HepG2 (cell line): Measurements from ENCODE around the gene GPR152. TPM values are rescaled to one million over a fixed set of nuclear protein-coding genes. Genes with fewer than 3 reads are reported as not detected.

ENCODE experiments used
- JUNB ChIP-seq: sonication (generic); formaldehyde crosslinking; IDR thresholded peaks from 2 replicates; pipeline ENCODE4 v1.8.0; 2022; ENCODE audit warnings: missing genetic modification reagents, mild to moderate bottlenecking, borderline replicate concordance
- SRY ChIP-seq: sonication (generic); formaldehyde crosslinking; IDR thresholded peaks from 2 replicates; pipeline ENCODE4 v1.8.0; 2022; ENCODE audit warnings: mild to moderate bottlenecking, missing genetic modification reagents
- ZNF207 ChIP-seq: fragments of 450-650 bp; IDR thresholded peaks from 2 replicates; pipeline ENCODE4 v1.6.1; 2016; ENCODE audit warnings: antibody characterized with exemption, borderline replicate concordance
- ZNF263 ChIP-seq: sonication (generic); formaldehyde crosslinking; IDR thresholded peaks from 2 replicates; pipeline ENCODE4 v1.4.0; 2020; ENCODE audit warnings: missing genetic modification reagents
- ZNF768 ChIP-seq: sonication (generic); formaldehyde crosslinking; IDR thresholded peaks from 2 replicates; pipeline ENCODE4 v1.4.0; 2020; ENCODE audit warnings: missing genetic modification reagents
- polyA plus RNA-seq, 8 experiments: library from polyadenylated mRNA; depleted of rRNA in 3 of 8; stranded (reverse) in 7 of 8; unstranded in 1 of 8; fragments of >200 nt; fragmentation: Illumina TruSeq in 4 of 8; extraction: Trizol in 4 of 8; gene quantifications; 2 replicates each; pipeline versions ENCODE4 v1.2.1 to v1.2.3, GENCODE V29; 2011 to 2016; ENCODE audit warnings: low read depth in 4 of 8, missing spikeins in 1 of 8, mixed read lengths in 1 of 8; ENCODE audit not compliant: insufficient read depth in 1 of 8
- total RNA-seq, 5 experiments: library from RNA; depleted of rRNA; stranded (reverse); fragments of >200 nt; fragmentation: Illumina TruSeq; extraction: Trizol; gene quantifications; 2 replicates each; pipeline ENCODE4 v1.2.3, GENCODE V29; 2016; ENCODE audit warnings: low read depth in 1 of 5
- TF ChIP-seq, protein P1 (sequence below): sonication (generic); formaldehyde crosslinking; IDR thresholded peaks from 2 replicates; pipeline ENCODE4 v1.5.1; 2020; ENCODE audit warnings: mild to moderate bottlenecking, missing genetic modification reagents, moderate library complexity
- TF ChIP-seq, protein P2 (sequence below): sonication (generic); formaldehyde crosslinking; IDR thresholded peaks from 2 replicates; pipeline ENCODE4 v1.5.0; 2020; ENCODE audit warnings: missing genetic modification reagents
- TF ChIP-seq, protein P3 (sequence below): fragments of 450-650 bp; IDR thresholded peaks from 2 replicates; pipeline ENCODE4 v1.6.1; 2017

GPR152 gene
- total and polyA plus RNA-seq, 2 of the 13 experiments (the other 11 are each of a cell fraction or from before 2014, with no cell fraction given) = not detected

DNA sequence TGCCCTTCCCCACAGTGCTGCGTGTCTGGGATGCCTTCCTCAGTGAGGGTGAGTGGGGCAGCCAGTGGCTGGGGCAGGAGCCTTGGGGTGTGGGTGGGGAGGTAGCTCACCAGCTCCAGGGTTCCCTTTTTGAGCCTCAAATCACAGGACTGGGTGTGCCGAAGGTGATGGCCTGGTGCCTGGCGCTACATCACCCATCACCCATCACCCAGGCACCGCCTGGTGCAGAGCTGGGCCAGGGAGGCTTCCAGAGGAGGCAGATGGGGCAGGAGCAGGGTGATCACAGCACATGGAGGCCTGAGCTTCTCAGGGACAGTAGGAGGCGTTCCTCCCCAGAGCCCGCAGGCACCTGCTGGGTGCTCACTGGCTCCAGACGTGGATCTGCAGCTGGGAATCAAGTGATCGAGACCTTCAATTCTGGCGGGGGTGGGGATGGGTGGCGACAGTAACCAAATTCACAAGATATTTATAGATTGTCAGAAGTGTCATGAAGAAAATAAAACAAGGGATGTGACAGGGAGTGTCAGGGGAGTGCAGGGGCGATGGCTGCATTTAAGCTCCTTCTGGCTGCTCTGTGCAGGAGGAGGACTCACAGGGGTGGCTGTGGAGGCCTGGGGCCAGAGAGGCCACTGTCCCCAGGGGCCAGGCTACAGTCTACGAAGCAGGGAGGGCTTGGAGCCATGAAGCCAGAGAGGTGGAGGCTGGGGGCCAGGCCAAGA is 45.4 kb downstream of the GPR152 start (continued):
- TF ChIP-seq, protein P1, sequence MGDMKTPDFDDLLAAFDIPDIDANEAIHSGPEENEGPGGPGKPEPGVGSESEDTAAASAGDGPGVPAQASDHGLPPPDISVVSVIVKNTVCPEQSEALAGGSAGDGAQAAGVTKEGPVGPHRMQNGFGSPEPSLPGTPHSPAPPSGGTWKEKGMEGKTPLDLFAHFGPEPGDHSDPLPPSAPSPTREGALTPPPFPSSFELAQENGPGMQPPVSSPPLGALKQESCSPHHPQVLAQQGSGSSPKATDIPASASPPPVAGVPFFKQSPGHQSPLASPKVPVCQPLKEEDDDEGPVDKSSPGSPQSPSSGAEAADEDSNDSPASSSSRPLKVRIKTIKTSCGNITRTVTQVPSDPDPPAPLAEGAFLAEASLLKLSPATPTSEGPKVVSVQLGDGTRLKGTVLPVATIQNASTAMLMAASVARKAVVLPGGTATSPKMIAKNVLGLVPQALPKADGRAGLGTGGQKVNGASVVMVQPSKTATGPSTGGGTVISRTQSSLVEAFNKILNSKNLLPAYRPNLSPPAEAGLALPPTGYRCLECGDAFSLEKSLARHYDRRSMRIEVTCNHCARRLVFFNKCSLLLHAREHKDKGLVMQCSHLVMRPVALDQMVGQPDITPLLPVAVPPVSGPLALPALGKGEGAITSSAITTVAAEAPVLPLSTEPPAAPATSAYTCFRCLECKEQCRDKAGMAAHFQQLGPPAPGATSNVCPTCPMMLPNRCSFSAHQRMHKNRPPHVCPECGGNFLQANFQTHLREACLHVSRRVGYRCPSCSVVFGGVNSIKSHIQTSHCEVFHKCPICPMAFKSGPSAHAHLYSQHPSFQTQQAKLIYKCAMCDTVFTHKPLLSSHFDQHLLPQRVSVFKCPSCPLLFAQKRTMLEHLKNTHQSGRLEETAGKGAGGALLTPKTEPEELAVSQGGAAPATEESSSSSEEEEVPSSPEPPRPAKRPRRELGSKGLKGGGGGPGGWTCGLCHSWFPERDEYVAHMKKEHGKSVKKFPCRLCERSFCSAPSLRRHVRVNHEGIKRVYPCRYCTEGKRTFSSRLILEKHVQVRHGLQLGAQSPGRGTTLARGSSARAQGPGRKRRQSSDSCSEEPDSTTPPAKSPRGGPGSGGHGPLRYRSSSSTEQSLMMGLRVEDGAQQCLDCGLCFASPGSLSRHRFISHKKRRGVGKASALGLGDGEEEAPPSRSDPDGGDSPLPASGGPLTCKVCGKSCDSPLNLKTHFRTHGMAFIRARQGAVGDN = peak; percentile 11; the same call in 1 of the 2 replicates
- TF ChIP-seq ZNF263 (CRISPR knock-in tag) = peak; percentile 86
- TF ChIP-seq, protein P2, sequence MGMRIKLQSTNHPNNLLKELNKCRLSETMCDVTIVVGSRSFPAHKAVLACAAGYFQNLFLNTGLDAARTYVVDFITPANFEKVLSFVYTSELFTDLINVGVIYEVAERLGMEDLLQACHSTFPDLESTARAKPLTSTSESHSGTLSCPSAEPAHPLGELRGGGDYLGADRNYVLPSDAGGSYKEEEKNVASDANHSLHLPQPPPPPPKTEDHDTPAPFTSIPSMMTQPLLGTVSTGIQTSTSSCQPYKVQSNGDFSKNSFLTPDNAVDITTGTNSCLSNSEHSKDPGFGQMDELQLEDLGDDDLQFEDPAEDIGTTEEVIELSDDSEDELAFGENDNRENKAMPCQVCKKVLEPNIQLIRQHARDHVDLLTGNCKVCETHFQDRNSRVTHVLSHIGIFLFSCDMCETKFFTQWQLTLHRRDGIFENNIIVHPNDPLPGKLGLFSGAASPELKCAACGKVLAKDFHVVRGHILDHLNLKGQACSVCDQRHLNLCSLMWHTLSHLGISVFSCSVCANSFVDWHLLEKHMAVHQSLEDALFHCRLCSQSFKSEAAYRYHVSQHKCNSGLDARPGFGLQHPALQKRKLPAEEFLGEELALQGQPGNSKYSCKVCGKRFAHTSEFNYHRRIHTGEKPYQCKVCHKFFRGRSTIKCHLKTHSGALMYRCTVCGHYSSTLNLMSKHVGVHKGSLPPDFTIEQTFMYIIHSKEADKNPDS (CRISPR knock-in tag) = no peak
- TF ChIP-seq ZNF768 = 0 out of 2 replicates have a peak, but pooled peaks have one; percentile 12
- TF ChIP-seq SRY (CRISPR knock-in tag) = 0 out of 2 replicates have a peak, but pooled peaks have one; percentile 31
- TF ChIP-seq ZNF207 = no peak
- no peak for TF ChIP-seq JUNB (CRISPR knock-in tag)
- TF ChIP-seq, protein P3, sequence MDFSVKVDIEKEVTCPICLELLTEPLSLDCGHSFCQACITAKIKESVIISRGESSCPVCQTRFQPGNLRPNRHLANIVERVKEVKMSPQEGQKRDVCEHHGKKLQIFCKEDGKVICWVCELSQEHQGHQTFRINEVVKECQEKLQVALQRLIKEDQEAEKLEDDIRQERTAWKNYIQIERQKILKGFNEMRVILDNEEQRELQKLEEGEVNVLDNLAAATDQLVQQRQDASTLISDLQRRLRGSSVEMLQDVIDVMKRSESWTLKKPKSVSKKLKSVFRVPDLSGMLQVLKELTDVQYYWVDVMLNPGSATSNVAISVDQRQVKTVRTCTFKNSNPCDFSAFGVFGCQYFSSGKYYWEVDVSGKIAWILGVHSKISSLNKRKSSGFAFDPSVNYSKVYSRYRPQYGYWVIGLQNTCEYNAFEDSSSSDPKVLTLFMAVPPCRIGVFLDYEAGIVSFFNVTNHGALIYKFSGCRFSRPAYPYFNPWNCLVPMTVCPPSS = no peak
